HG03039 (cell line): ENCODE results near the gene CPED1.

ENCODE experiments used
- ATAC-seq: cut with Tn5 transposase; IDR thresholded peaks from one replicate; pipeline ENCODE4 v1.9.1; 2021; ENCODE audit warnings: mild to moderate bottlenecking, moderate library complexity; ENCODE audit not compliant: unreplicated experiment

CPED1 gene

GRCh38 chr7:121331574-121331973 is 343.1 kb downstream of the CPED1 start:
- no peak for ATAC-seq

GRCh38 chr7:121334376-121334775 is 345.9 kb downstream of the CPED1 start:
- ATAC-seq: no peak

- no peak for ATAC-seq
Measured at GRCh38 chr7:121334875-121335648, 346.6 kb downstream of the CPED1 start.

GRCh38 chr7:121336579-121336978 is 348.1 kb downstream of the CPED1 start:
- no peak for ATAC-seq

GRCh38 chr7:121337398-121337797 is 348.9 kb downstream of the CPED1 start:
- no peak for ATAC-seq

- no peak for ATAC-seq
Measured at GRCh38 chr7:121339082-121339481, 350.6 kb downstream of the CPED1 start.

GRCh38 chr7:121341933-121342332 is 353.4 kb downstream of the CPED1 start:
- no peak for ATAC-seq

- ATAC-seq: no peak
Measured at GRCh38 chr7:121342631-121343030, 354.1 kb downstream of the CPED1 start.

GRCh38 chr7:121343302-121343701 is 354.8 kb downstream of the CPED1 start:
- no peak for ATAC-seq

- no peak for ATAC-seq
Measured at GRCh38 chr7:121344093-121344492, 355.6 kb downstream of the CPED1 start.

- no peak for ATAC-seq
Measured at GRCh38 chr7:121344497-121344896, 356.0 kb downstream of the CPED1 start.
